ENCODE results near the gene CERS6.

The CERS6 gene

GRCh38 chr2:168732100-168732499 is 276.0 kb downstream of the CERS6 start:
- no peak for ATAC-seq
- Mint-ChIP-seq H3K4me3 (no peak overlapping the region), H3K4me1 (no peaks in the 10 kb centered on the region), H3K9me3 (no peaks in the 10 kb centered on the region), H3K27me3 (no peaks in the 10 kb centered on the region), H3K36me3 (no peaks in the 10 kb centered on the region), H3K27ac (no peak overlapping the region)

- no peak for ATAC-seq
- Mint-ChIP-seq H3K36me3 (no peaks in the 10 kb centered on the region), H3K4me3 (no peak overlapping the region), H3K27ac (no peak overlapping the region), H3K4me1 (no peaks in the 10 kb centered on the region), H3K9me3 (no peaks in the 10 kb centered on the region), H3K27me3 (no peaks in the 10 kb centered on the region)
Observed at GRCh38 chr2:168732506-168732905, 276.4 kb downstream of the CERS6 start.

- Mint-ChIP-seq H3K4me1 (no peaks in the 10 kb centered on the region), H3K4me3 (no peak overlapping the region), H3K27ac (no peak overlapping the region), H3K27me3 (no peaks in the 10 kb centered on the region), H3K9me3 (no peaks in the 10 kb centered on the region), H3K36me3 (no peaks in the 10 kb centered on the region)
- no peak for ATAC-seq
Observed at GRCh38 chr2:168734199-168734760, 278.2 kb downstream of the CERS6 start.

GRCh38 chr2:168736649-168737445 is 280.8 kb downstream of the CERS6 start:
- Mint-ChIP-seq H3K9me3 (no peaks in the 10 kb centered on the region), H3K27ac (no peak overlapping the region), H3K36me3 (no peaks in the 10 kb centered on the region), H3K4me3 (no peak overlapping the region), H3K4me1 (no peaks in the 10 kb centered on the region), H3K27me3 (no peaks in the 10 kb centered on the region)
- ATAC-seq = no peak

- Mint-ChIP-seq H3K27ac (no peak overlapping the region), H3K4me1 (no peaks in the 10 kb centered on the region), H3K27me3 (no peaks in the 10 kb centered on the region), H3K4me3 (no peak overlapping the region), H3K36me3 (no peaks in the 10 kb centered on the region), H3K9me3 (no peaks in the 10 kb centered on the region)
- ATAC-seq = no peak
Observed at GRCh38 chr2:168738062-168738461, 282.0 kb downstream of the CERS6 start.

- Mint-ChIP-seq H3K36me3 (no peaks in the 10 kb centered on the region), H3K27ac (no peak overlapping the region), H3K4me3 (no peak overlapping the region), H3K27me3 (no peaks in the 10 kb centered on the region), H3K9me3 (no peaks in the 10 kb centered on the region), H3K4me1 (no peaks in the 10 kb centered on the region)
- no peak for ATAC-seq
Observed at GRCh38 chr2:168740360-168740759, 284.3 kb downstream of the CERS6 start.

- no peaks in the 10 kb centered on the region for H3K9me3 Mint-ChIP-seq
- H3K27me3 Mint-ChIP-seq = no peaks in the 10 kb centered on the region
- H3K36me3 Mint-ChIP-seq = no peaks in the 10 kb centered on the region
- ATAC-seq = no peak
- H3K4me3 Mint-ChIP-seq = no peak overlapping the region
- H3K4me1 Mint-ChIP-seq = no peaks in the 10 kb centered on the region
- H3K27ac Mint-ChIP-seq = no peak overlapping the region
Observed at GRCh38 chr2:168740788-168741187, 284.7 kb downstream of the CERS6 start.

- Mint-ChIP-seq H3K36me3 (no peaks in the 10 kb centered on the region), H3K9me3 (no peaks in the 10 kb centered on the region), H3K27me3 (no peaks in the 10 kb centered on the region), H3K4me3 (no peak overlapping the region), H3K27ac (no peak overlapping the region), H3K4me1 (no peaks in the 10 kb centered on the region)
- ATAC-seq = no peak
Observed at GRCh38 chr2:168742258-168742932, 286.3 kb downstream of the CERS6 start.

GRCh38 chr2:168744844-168745243 is 288.8 kb downstream of the CERS6 start:
- no peak overlapping the region for H3K27ac Mint-ChIP-seq
- no peaks in the 10 kb centered on the region for H3K9me3 Mint-ChIP-seq
- ATAC-seq = no peak
- no peaks in the 10 kb centered on the region for H3K27me3 Mint-ChIP-seq
- H3K4me1 Mint-ChIP-seq = no peaks in the 10 kb centered on the region
- no peak overlapping the region for H3K4me3 Mint-ChIP-seq
- no peaks in the 10 kb centered on the region for H3K36me3 Mint-ChIP-seq

GRCh38 chr2:168748461-168748860 is 292.4 kb downstream of the CERS6 start:
- no peak for ATAC-seq
- Mint-ChIP-seq H3K27ac (no peak overlapping the region), H3K9me3 (no peaks in the 10 kb centered on the region), H3K27me3 (no peaks in the 10 kb centered on the region), H3K4me1 (no peaks in the 10 kb centered on the region), H3K36me3 (no peaks in the 10 kb centered on the region), H3K4me3 (no peak overlapping the region)

GRCh38 chr2:168749297-168749696 is 293.2 kb downstream of the CERS6 start:
- ATAC-seq = no peak
- Mint-ChIP-seq H3K9me3 (no peaks in the 10 kb centered on the region), H3K4me3 (no peak overlapping the region), H3K4me1 (no peaks in the 10 kb centered on the region), H3K36me3 (no peaks in the 10 kb centered on the region), H3K27ac (no peak overlapping the region), H3K27me3 (no peaks in the 10 kb centered on the region)

GRCh38 chr2:168751104-168751740 is 295.1 kb downstream of the CERS6 start:
- no peaks in the 10 kb centered on the region for H3K4me1 Mint-ChIP-seq

GRCh38 chr2:168752361-168752760 is 296.3 kb downstream of the CERS6 start:
- Mint-ChIP-seq H3K27ac (no peak overlapping the region), H3K4me1 (no peaks in the 10 kb centered on the region), H3K9me3 (no peaks in the 10 kb centered on the region), H3K4me3 (no peak overlapping the region), H3K36me3 (no peaks in the 10 kb centered on the region), H3K27me3 (no peaks in the 10 kb centered on the region)
- no peak for ATAC-seq

More at GRCh38 chr2:168751104-168751740, 295.1 kb downstream of the CERS6 start:
- Mint-ChIP-seq H3K9me3 (no peaks in the 10 kb centered on the region), H3K27ac (no peak overlapping the region), H3K27me3 (no peaks in the 10 kb centered on the region), H3K4me3 (no peak overlapping the region), H3K36me3 (no peaks in the 10 kb centered on the region)
- ATAC-seq = no peak

- no peak overlapping the region for H3K27ac Mint-ChIP-seq
- no peaks in the 10 kb centered on the region for H3K27me3 Mint-ChIP-seq
- H3K4me3 Mint-ChIP-seq = no peak overlapping the region
Observed at GRCh38 chr2:168753765-168754329, 297.8 kb downstream of the CERS6 start.

GRCh38 chr2:168757223-168757622 is 301.2 kb downstream of the CERS6 start:
- no peaks in the 10 kb centered on the region for H3K4me1 Mint-ChIP-seq
- H3K27me3 Mint-ChIP-seq = no peaks in the 10 kb centered on the region
- H3K36me3 Mint-ChIP-seq = no peaks in the 10 kb centered on the region
- H3K4me3 Mint-ChIP-seq = no peak overlapping the region
- no peak overlapping the region for H3K27ac Mint-ChIP-seq
- no peak for ATAC-seq
- H3K9me3 Mint-ChIP-seq = no peaks in the 10 kb centered on the region

More at GRCh38 chr2:168753765-168754329, 297.8 kb downstream of the CERS6 start:
- Mint-ChIP-seq H3K4me1 (no peaks in the 10 kb centered on the region), H3K9me3 (no peaks in the 10 kb centered on the region), H3K36me3 (no peaks in the 10 kb centered on the region)
- no peak for ATAC-seq
